NCI-H146 (cell line): ENCODE results near the gene MED16.

Experiments used
- DNase-seq: peaks from one replicate; lab custom pipeline; 2025; lab: John Stamatoyannopoulos, UW

The MED16 gene

DNA sequence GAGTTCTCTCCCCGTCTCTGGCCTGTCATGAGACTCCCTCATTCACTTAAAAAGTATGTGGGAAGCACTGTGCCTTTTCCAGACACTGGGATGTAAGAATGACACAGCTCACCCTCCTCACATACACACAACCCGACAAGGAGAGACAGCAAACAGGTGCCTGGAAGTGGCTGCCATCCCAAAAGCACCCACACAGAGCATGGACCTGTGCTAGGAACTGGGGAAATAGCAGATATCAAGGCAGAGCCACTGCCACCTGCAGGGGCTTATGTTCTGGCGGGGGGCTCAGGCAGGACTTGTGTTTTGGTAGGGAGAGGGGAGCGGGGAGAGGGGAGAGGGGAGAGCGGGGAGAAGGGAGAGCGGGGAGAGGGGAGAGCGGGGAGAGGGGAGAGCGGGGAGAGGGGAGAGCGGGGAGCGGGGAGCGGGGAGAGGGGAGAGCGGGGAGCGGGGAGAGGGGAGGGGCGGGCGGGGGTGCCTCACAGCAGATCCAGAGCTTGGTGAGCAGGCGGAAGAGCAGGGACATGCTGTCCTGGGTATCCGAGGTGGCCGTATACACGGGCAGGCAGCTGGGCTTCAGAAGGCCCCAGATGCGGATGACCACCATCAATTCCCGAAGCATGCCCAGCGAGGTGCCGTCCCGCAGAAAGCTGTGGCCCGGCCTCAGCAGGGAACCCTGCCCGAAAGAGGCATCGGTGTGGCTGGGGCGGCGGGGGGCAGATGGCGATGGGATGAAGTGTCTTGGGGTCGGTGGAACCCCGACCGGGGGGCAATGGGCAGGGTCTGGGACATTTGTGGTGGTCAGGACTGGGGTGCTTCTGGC, 21.3 kb downstream of the MED16 start:
- no peak for DNase-seq

DNA sequence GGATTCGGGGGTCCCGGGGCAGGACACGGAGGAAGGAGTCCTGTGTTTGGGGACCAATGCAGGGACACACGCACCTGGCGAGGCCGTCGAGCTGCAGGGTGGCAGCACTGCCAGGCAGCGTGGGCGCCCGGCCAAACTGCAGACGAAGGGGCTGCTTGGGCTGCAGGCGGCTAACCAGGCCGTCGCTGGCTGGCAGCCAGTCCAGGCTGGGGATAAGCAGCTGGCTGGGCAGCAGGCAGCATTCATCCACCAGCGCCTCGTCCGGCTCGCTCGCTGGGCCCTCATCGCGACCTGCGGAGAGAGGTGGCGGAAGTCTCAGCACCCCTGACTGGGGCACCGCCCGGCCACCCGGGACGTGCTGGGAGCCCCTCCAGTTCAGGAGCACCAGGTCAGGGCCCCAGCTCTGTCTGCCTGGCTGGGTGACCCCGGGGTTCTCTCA, 22.0 kb downstream of the MED16 start:
- DNase-seq: no peak

DNA sequence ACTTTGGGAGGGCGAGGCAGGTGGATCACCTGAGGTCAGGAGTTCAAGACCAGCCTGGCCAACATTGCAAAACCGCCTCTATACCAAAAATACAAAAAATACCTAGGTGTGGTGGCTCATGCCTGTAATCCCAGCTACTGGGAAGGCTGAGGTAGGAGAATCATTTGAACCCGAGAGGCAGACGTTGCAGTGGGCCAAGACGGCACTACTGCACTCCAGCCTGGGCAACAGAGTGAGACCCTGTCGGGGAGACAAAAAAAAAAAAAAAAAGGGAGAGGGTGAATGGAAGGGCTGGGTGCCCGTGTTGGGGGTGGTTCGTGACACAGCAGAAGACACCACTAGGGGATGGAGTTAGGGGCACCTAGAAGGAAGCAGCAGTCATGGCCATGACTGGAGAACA, 22.7 kb downstream of the MED16 start:
- no peak for DNase-seq

DNA sequence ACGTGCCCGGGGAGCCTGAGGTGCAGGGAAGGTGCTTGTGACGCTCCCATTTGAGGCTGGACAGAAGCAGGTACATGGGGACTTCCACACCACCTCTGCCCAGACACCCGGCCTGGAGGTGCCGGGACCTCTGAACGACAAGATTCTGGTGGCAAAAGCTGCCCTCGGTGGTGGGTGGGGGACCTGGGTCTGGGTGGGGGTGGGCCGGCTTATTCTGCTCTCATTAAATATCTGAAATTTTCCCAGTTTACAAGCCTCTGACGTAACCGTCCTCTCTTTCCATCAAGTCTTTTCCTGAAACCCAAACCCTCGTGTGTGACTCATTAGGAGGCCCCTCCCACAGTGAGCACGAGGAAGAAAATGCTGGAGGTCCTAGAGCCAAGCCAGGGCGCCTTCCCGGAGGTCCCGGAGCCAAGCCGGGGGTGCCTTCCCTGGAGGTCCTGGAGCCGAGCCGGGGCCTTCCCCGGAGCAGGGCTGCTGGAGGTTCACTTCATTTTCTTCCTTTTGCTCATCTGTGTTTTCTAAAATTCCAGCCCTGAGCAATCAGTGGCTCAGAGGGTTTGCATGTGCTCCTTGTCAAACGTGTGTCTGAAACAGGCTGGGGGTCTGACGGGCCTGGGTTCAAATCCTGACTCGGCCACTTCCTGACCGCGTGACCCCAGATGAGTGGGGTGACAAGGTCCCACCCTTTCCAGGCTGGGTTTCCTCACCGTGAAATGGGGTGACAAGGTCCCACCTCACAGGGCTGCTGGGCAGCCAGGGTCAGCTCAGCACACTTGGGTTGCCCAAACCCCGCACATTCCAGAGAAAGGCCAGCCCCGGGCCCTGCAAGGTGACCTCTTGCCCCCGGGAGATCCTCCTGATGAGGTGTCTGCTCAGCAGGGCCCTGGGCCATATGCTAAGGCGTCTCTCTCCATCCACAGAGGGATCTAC, 23.5 kb downstream of the MED16 start:
- no peak for DNase-seq

DNA sequence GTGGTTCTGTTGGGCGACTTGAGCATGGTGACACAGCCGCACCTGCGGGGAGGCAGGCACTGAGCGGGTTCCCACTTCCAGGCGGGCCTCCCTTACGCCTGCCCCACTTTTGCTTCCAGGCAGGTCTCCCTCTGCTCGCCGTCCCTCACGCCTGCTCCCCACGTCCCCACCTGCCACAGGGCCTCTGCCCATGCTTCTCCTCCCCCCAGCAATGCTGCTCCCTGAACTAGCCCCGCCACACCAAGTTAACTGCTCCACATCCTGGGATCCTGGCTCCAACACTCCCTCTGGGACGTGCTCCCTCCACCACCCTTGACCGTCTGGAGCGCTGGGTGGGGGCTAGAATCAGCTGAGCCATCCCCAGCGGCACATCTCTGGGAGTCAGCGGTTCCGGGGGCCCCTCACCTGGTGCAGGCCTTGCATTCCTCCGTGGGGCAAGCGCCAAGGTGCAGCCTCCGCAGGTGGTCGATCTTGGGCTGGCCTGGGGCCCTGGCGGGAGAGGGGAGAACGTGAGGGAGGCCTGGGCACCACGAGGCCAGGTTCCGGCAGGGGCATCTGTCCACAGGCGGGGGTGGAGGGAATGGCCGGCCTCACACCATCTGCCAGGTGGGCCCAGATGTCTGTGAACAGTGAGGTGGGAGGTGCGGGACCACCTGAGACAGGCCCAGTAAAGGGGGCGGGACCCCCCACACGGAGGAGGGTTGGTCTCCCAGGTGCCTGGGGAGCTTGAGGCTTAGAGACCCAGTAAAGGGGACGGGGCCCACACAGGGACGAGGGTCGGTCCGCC, 24.3 kb downstream of the MED16 start:
- no peak for DNase-seq

DNA sequence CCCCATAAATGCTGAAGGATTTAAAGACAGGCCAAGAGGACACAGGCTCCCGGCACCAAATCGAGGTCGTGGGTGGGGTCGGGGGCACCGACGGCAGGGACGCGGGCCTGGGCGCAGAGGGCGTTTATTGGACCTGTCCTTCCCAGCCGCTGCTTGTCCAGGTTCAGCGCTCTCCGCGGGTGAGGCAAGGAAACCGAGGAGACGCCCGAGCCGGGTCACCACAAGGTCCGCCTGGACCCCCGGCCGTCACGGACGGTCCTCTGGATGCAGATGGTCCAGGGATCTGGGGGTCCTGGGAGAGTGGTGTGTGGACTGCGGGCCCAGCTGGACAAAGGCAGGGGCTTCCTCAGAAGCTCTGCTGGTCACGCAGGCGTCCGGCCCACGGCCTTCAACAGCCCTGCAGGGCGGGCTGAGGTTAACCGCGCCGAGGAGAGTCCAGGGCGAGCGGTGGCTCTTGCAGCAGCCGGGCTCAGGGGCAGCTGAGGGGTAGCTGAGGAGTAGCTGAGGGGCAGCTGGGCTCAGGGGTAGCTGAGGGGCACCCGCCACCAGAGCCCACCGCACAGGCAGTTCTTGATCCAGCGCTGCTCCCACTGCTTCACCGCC, 25.0 kb downstream of the MED16 start:
- DNase-seq: no peak

DNA sequence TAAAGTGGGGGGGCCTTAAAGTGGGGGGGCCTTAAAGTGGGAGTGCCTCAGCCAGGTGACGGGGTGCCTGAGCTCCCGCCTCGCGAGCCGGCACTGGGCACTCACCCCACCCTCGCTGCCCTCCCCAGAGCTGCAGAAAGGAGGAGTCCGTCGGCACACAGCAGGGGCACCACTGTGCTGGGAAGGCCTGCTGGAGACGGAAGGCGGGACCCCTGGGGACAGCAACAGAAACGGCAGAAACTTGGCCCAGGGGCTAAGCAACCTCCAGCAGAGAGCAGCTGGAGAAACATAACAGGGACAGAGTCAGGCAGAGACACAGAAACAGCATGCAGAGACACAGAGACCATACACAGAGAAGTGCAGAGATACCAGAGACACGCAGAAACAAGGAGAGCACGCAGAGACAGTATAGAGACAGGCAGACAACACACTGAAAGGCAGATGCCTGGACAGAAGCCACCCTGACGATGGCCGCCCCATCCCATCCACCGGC, 25.6 kb downstream of the MED16 start:
- DNase-seq: no peak

DNA sequence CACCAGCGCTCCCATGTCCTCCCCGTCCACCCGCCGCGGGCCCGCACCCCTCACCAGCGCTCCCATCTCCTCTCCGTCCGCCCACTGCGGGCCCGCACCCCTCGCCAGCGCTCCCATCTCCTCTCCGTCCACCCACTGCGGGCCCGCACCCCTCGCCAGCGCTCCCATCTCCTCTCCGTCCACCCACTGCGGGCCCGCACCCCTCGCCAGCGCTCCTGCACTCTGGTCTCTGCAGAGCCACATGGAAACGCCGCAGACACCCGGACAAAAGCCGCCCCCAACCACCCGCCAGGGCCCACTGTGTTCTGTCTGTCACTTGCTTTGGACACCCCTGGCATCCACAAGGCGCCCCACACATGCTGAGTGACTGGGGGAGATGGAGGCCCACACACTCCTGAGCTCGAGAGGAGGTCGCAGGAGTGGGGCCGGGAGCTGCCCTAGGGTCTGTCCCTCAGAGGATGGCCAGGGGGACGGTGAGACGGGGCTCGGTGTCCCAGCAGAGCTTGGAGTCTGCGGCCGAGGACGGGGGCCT, 26.2 kb downstream of the MED16 start:
- no peak for DNase-seq

DNA sequence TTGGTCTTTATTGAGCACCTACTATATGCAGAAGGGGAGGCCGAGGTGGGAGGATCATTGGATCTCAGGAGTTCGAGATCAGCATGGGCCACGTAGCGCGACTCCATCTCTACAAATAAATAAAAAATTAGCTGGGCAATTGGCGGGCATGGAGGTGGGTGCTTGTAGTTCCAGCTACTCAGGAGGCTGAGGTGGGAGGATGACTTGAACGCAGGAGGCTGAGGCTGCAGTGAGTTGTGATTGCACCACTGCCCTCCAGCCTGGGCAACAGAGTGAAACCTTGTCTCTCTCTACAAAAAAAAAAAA, 29.7 kb downstream of the MED16 start:
- DNase-seq: no peak

DNA sequence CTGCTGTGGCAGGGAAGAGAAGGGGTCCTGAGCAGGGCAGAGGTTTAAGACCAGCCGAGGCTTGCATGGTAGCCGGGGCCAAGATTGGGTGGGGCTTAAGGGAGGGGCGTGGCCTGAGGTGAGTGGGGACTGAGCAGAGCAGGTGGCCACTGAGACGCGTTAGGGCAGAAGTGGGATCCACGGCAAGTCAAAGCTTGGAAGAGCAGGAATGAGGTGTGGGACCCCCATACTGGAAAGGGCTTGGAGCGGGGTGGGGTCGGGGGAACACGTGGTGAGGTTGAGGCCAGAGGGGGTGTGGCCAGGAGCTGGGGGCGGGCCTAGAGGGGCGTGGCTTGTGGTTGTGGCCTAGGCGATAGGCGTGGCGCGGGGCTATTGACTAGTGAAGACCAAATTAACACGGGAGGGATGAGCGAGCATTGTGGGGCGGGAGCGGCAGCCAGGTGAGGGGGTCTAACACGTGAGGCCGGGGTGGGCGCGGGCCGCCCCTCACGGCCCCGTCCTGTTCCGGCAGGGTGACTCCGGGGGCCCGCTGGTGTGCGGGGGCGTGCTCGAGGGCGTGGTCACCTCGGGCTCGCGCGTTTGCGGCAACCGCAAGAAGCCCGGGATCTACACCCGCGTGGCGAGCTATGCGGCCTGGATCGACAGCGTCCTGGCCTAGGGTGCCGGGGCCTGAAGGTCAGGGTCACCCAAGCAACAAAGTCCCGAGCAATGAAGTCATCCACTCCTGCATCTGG, 30.2 kb downstream of the MED16 start:
- DNase-seq: no peak

DNA sequence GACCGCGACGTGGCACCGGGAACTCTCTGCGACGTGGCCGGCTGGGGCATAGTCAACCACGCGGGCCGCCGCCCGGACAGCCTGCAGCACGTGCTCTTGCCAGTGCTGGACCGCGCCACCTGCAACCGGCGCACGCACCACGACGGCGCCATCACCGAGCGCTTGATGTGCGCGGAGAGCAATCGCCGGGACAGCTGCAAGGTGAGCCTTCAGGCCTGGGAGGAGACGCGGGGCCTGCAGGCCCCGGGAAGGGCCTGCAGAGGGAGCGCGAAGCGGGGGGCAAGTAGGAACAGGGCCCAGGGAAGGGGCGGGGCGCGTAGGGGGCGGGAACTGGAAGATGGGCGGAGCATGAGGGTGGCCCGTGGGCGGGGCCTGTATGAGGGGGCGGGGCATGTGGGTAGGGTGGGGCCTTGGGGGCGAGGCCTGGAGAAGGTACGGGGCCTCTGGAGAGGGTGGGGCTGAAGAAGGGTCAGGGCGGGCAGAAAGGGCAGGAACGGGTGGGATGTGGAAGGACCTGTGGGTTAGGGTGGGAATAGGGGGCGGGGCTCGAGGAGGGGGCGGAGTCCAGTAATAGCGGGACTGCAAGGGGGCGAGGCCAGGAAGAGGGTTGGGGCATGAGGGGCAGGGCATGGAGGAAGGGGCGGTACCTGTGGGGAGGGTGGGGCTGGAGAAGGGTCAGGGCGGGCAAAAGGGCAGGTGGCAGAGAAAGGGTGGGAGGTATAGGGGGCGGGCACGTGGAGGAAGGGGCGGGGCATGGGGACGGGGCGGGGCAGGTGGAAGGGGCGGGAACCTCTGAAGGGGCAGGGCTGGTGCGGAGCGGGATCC, 31.0 kb downstream of the MED16 start:
- peak; percentile 70 for DNase-seq

DNA sequence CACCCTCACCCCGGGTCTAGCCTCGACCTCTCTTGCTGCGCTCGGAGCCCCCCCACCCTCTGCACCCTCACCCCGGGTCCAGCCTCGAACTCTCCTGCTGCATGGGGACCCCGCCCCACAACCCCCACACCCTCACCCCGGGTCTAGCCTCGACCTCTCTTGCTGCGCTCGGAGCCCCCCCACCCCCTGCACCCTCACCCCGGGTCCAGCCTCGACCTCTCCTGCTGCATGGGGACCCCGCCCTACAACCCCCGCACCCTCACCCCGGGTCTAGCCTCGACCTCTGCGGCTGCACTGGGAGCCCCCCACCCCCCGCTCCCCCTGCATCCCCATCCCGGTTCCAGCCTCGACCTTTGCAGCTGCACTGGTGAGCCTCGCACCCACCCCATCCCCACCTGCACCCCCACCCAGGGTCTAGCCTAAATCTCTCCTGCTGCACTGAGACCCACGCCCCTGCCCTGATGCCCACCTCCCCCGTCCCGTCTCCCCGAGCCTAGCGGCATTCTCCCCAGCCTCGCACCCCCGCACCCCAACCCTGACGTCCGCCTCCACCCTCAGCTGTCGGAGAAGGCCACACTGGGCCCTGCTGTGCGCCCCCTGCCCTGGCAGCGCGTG, 31.7 kb downstream of the MED16 start:
- no peak for DNase-seq

DNA sequence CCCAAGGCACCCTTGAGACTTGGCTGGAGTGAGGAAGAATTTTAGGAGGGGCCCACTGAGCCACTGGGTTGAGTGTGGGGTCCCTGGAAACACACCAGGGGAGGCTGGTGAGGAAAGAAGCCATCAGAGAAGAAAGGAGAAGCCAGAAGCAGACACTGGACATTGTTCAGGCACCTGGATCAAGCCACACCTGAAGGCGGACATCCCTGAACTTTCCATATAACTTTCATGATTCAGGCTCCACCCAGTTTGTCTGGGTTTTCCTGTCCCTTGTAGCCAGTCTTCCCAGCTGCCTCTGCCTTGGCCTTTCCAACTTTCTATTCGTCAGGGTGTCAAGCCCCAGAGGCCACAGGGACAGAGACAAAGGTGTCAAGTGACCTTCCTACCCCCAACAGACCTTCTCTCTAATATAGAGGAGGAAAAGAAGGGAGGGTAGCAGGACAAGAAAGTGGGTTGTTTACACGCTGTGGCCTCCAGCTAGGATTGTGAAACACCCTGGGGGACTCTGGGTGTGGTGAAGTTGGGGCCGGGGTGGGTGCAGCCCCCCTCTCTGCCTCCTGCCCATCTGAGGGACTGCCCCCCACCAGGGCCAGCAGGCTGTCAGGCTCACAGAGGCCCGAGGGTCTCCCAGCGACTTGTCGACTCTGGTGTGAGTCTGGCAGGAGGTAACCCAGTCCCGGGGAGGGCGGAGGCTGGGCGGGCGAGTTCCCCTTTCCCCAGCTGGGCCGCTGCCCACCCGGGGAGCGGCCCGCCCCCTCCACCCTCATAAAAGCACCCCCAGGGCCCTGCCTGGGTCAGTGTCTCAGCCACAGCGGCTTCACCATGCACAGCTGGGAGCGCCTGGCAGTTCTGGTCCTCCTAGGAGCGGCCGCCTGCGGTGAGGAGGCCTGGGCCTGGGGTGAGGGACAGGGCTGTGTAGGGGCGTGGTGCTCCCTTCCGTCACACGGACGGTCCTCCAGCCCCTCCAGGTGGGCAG, 33.8 kb downstream of the MED16 start, which contains the start of gene CFD:
Gene CFD, plus strand, starts transcription at position 797 of the 976 bp plus-strand sequence. Its CDS starts 26 bp downstream, at position 823.
- DNase-seq: peak; percentile 25

DNA sequence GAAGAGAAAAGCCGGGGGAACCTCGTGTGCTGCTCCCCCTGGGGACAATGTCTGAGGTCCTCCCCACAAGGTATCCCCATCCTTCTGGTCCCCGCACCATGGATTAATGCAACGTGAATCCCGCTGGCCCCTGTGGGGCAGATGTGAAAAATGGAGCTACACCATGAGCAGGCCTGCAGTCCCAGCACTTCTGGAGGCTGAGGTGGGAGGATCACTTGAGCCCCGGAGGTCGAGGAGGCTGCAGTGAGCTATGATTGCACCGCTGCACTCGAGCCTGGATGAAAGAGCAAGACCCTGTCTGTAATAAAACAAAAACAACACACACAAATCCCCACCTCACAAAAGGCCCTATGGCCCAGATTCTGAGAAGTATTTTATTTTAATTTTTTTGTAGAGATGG, 34.7 kb downstream of the MED16 start:
- no peak for DNase-seq

DNA sequence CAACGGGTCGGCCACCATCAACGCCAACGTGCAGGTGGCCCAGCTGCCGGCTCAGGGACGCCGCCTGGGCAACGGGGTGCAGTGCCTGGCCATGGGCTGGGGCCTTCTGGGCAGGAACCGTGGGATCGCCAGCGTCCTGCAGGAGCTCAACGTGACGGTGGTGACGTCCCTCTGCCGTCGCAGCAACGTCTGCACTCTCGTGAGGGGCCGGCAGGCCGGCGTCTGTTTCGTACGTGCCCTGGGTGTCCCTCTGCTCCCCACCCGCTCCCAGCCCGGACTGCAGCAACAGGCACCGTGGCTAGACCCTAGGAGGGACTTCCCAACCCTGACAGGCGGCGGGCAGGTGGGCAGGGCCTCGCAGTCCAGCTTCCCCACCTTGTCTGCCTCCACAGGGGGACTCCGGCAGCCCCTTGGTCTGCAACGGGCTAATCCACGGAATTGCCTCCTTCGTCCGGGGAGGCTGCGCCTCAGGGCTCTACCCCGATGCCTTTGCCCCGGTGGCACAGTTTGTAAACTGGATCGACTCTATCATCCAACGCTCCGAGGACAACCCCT, 37.3 kb downstream of the MED16 start:
- no peak for DNase-seq

DNA sequence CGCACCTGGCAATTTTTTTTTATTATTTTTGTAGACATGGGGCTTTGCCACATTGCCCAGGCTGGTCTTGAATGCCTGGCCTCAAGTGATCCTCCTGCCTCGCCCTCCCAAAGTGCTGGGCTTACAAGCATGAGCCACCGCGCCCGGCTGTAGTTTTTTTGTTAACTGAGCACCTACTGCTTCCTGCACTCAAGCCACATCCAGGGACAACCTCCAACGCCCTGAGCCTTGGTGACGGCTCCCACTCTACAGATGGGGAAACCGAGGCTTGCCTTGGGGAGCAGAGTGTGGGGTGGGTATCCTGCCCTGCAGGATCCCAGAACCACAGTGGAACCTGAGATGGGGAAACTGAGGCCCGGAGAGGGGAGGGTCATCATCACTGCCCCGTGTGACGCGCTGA, 37.8 kb downstream of the MED16 start:
- no peak for DNase-seq

DNA sequence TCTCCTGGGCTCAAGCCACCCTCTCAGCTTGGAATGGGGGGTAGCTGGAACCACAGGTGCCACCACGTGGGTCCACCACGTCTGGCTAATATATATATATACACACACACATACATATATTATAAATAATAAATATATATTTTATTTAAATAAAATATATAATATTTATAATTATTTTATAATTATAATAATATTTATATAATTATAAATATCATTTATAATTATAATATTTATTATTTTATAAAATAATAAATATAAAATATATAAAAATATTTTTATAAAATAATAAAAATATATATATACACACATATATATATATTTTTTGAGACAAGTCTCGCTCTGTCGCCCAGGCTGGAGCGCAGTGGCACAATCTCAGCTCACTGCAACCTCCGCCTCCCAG, 38.4 kb downstream of the MED16 start:
- DNase-seq: no peak
